Activated T-cell treated with anti-CD3 and anti-CD28 coated beads for 1 hour (primary cell): Measurements from ENCODE around the gene ALOX15.
"Not testable (repeated sequence)": the region's sequence is repeated elsewhere in the genome, so short reads cannot be mapped to it uniquely, and the experiment has no call there.

Experiments used
- DNase-seq: peaks from one replicate; pipeline ENCODE4 v3.0.0-alpha.2; 2020; ENCODE audit warnings: low read depth

The ALOX15 gene

GRCh38 chr17:4593021-4593421, 48.5 kb downstream of the ALOX15 start:
- DNase-seq = no peak

- DNase-seq = no peak
These were observed 49.1 kb downstream of the ALOX15 start for GRCh38 chr17:4592240-4593005.

DNA sequence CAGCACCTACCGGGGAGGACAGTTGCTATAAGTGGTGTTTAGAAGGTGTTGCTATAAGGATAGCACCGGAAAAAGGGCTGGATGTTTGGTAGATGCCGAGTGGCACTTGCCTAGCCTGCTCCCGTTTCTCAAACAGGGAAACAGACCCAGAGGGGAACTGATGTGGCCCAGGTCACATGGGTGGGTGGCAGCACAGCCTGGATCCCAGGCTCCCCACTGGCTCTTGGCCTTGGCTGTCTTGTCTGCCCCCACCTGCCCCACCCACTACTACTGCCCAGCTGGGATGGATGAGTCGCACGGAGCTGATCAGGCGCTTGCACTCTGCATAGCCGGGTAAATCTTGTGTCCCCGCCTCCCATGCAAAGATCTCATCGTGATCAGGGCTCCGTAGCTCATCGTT, 49.9 kb downstream of the ALOX15 start:
- no peak for DNase-seq

GRCh38 chr17:4590981-4591453, 50.5 kb downstream of the ALOX15 start:
- DNase-seq = no peak

DNA sequence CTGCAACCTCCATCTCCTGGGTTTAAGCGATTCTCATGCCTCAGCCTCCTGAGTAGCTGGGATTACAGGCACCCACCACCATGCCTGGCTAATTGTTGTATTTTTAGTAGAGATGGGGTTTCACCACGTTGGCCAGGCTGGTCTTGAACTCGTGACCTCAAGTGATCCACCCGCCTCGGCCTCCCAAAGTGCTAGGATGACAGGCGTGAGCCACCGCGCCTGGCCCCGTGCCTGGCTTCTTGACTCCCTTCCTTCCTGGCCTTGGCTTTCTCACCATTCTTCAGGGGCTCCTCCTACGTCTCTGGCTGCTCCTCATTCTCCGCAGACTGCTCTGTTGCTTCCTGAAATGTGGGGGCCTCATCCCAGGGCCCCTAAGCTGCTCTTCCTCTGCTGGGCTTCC, 51.4 kb downstream of the ALOX15 start:
- DNase-seq = not testable (repeated sequence)

GRCh38 chr17:4588898-4589625, 52.4 kb downstream of the ALOX15 start:
- DNase-seq = no peak

DNA sequence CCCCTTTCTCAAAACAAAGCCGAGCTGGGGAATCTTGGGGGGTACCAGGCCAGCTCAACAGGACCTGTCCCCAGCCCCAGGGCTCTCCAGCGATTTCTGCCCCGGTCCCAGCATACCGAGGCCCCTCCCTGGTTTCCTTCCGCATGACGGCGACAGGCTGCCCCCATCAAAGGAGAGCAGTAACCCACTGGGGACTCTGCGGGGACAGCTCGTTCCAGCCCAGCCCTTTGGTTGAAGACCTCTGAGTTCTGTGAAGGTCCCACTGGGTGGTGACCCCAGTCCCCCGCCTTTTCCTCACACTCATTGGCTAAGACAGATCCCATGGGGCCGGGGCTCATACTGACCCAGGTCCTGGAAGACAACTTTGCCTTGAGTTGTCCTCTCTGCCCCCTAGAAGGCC, 53.1 kb downstream of the ALOX15 start:
- DNase-seq = no peak

- no peak for DNase-seq
These were observed 53.7 kb downstream of the ALOX15 start for GRCh38 chr17:4587803-4588202.

- DNase-seq = no peak
These were observed 54.3 kb downstream of the ALOX15 start for GRCh38 chr17:4587195-4587594.

GRCh38 chr17:4586043-4586442, 55.4 kb downstream of the ALOX15 start:
- DNase-seq = no peak

DNA sequence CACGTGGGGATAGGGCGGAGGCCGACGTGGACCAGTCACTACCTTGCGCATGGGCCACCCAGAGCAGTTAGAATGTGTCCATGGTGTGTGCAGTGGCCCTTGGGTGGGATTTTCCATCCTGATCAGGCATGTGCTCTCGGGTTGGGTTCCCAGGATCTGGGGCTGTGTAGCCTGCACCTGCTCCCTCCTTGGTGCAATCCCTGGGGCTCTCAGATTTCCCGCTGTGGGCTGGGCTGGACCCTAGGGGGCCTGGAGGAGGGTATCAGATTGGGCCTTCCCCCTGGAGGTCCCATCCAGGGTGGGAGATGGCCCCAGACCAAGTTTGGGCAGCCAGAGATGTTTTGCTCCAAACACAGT, 55.9 kb downstream of the ALOX15 start:
- no peak for DNase-seq

GRCh38 chr17:4584917-4585637, 56.4 kb downstream of the ALOX15 start:
- DNase-seq = no peak

- no peak for DNase-seq
These were observed 57.2 kb downstream of the ALOX15 start, which contains the start of gene SMTNL2 for GRCh38 chr17:4584101-4584916. Gene SMTNL2 (plus strand): TSS chr17:4584529. CDS start chr17:4584606, 77 bp downstream.

- no peak for DNase-seq
These were observed 57.7 kb downstream of the ALOX15 start for GRCh38 chr17:4583782-4584100.

DNA sequence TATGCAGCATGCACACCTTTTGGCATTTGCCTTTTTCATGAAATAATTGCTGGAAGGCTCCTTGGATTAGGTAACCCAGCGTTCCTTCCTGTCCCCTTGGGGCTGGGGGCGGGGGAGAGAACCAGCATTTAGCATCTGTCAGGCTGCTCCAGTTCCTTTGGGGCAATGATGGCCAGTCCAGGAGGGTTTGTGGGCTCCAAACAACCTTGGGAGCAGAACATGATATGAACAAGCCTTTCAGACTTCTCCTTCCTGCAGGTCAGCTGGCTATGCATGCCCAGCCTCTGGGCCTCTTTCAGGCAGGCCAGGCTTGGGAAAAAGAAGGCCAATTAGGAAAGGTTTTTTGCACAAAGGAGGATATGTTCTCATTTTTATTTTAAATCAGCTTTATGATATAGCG, 58.3 kb downstream of the ALOX15 start:
- no peak for DNase-seq

GRCh38 chr17:4582691-4583090, 58.8 kb downstream of the ALOX15 start:
- DNase-seq = no peak

- no peak for DNase-seq
These were observed 59.4 kb downstream of the ALOX15 start for GRCh38 chr17:4582101-4582501.
